BLaER1 treated with 17β-estradiol and CSF1 and Interleukin-3, amounts not matched to agents 10 nM and 100 nM (cell line): ENCODE data around the gene MYL10.

ENCODE experiments used
- H3K27ac ChIP-seq, 11 experiments: shearing (Covaris generic); formaldehyde crosslinking; 2 replicates each; pipeline ENCODE4 v1.8.1; 2022
- H3K27me3 ChIP-seq, 11 experiments: shearing (Covaris generic); formaldehyde crosslinking; 2 replicates each; pipeline ENCODE4 v1.8.1; 2022
- H3K36me3 ChIP-seq, 11 experiments: shearing (Covaris generic); formaldehyde crosslinking; 2 replicates each; pipeline ENCODE4 v1.8.1; 2022
- H3K4me1 ChIP-seq, 10 experiments: shearing (Covaris generic); formaldehyde crosslinking; 2 replicates each; pipeline ENCODE4 v1.8.1; 2022
- H3K4me2 ChIP-seq, 11 experiments: shearing (Covaris generic); formaldehyde crosslinking; 2 replicates each; pipeline ENCODE4 v1.8.1; 2022
- H3K4me3 ChIP-seq, 10 experiments: shearing (Covaris generic); formaldehyde crosslinking; 2 replicates each; pipeline ENCODE4 v1.8.1; 2022
- H3K9ac ChIP-seq, 11 experiments: shearing (Covaris generic); formaldehyde crosslinking; 2 replicates each; pipeline ENCODE4 v1.8.1; 2022
- H3K9me3 ChIP-seq, 11 experiments: shearing (Covaris generic); formaldehyde crosslinking; replicated peaks in 1 of 11; 2 replicates each; pipeline ENCODE4 v1.8.1; 2022
- H4K20me1 ChIP-seq, 11 experiments: shearing (Covaris generic); formaldehyde crosslinking; 2 replicates each; pipeline ENCODE4 v1.8.1; 2022
- Cebpa-rat ChIP-seq, 11 experiments: shearing (Covaris generic); IDR thresholded peaks; 2 replicates each; pipeline ENCODE4 v1.8.1; 2022

MYL10 gene

DNA sequence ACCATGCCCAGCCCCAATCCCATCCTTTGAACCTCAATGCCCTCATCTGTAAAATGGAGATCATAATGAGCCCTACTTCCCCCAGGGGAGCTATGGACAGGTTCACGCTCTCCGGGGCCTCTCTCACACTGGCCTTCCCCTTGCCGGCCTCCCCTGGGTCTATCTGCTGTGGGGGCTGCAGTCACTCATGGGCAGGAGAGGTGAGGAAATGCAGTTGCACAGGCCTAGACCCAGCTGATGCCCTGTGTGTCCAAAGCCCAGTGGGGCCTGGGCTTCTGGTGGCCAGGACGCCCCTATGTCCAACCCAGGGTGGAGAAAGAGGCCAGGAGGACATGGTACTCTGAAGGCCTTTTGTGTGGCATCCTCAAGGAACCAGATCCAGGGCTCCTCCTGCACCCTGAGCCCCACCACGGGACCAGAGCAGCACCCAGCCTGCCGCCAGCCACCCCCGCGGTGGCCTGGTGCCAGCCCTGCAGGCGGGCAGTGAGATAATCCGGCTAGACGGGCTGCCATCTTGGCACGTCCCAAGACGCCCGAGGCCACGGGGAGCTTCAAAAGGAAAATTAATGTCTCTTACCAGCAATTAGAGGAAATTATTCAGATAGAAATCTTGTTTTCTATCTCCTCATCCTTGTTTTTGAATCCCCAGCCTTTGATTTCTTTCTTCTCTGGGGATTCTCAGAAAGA is 39.0 kb downstream of the MYL10 start:
- H3K9ac ChIP-seq = no peak overlapping the region
- no peak overlapping the region for H3K27ac ChIP-seq
- H3K4me1 ChIP-seq = peaks cover 0 to 7% (median 0%) of the 10 kb centered on the region in 10 experiments; a peak in 2 of 20 replicates
- no peaks in the 10 kb centered on the region for H3K27me3 ChIP-seq
- no peaks in the 10 kb centered on the region for H3K9me3 ChIP-seq
- no peak overlapping the region for H3K4me3 ChIP-seq
- no peaks in the 10 kb centered on the region for H4K20me1 ChIP-seq
- H3K4me2 ChIP-seq = no peak overlapping the region
- H3K36me3 ChIP-seq = no peaks in the 10 kb centered on the region
- no peak for TF ChIP-seq Cebpa-rat (IDR thresholded peaks at IDR 0.05)

- Histone ChIP-seq H3K4me2 (no peak overlapping the region), H3K27ac (no peak overlapping the region), H3K27me3 (no peaks in the 10 kb centered on the region), H3K36me3 (no peaks in the 10 kb centered on the region), H4K20me1 (no peaks in the 10 kb centered on the region), H3K4me3 (no peak overlapping the region), H3K9me3 (no peaks in the 10 kb centered on the region), H3K9ac (no peak overlapping the region), H3K4me1 (peaks cover 0 to 7% (median 0%) of the 10 kb centered on the region in 10 experiments; a peak in 2 of 20 replicates)
- TF ChIP-seq Cebpa-rat (IDR thresholded peaks at IDR 0.05) = no peak
Observed at GRCh38 chr7:101589052-101589451, 40.0 kb downstream of the MYL10 start.

GRCh38 chr7:101588131-101588935 is 40.8 kb downstream of the MYL10 start:
- no peak overlapping the region for H3K9ac ChIP-seq
- H3K27me3 ChIP-seq = no peaks in the 10 kb centered on the region
- no peaks in the 10 kb centered on the region for H4K20me1 ChIP-seq
- H3K36me3 ChIP-seq = no peaks in the 10 kb centered on the region
- no peak overlapping the region for H3K4me2 ChIP-seq
- no peak for TF ChIP-seq Cebpa-rat (IDR thresholded peaks at IDR 0.05)
- H3K4me1 ChIP-seq = peaks cover 0 to 7% (median 0%) of the 10 kb centered on the region in 10 experiments; a peak in 2 of 20 replicates
- peaks cover 0 to 5% (median 4%) of the 10 kb centered on the region in 11 experiments; a peak in 17 of 22 replicates for H3K9me3 ChIP-seq
- H3K27ac ChIP-seq = no peak overlapping the region
- no peak overlapping the region for H3K4me3 ChIP-seq

- Histone ChIP-seq H4K20me1 (no peaks in the 10 kb centered on the region), H3K27ac (no peak overlapping the region), H3K9ac (no peak overlapping the region), H3K4me3 (no peak overlapping the region), H3K9me3 (peaks cover 3 to 16% (median 10%) of the 10 kb centered on the region in 11 experiments; a peak in 17 of 22 replicates), H3K4me1 (peaks cover 0 to 7% (median 0%) of the 10 kb centered on the region in 10 experiments; a peak in 2 of 20 replicates), H3K36me3 (no peaks in the 10 kb centered on the region), H3K4me2 (no peak overlapping the region), H3K27me3 (no peaks in the 10 kb centered on the region)
- TF ChIP-seq Cebpa-rat (IDR thresholded peaks at IDR 0.05) = no peak
Observed at GRCh38 chr7:101586906-101587677, 42.0 kb downstream of the MYL10 start.

- Histone ChIP-seq H3K27ac (no peak overlapping the region), H3K9ac (no peak overlapping the region), H3K9me3 (peaks cover 3 to 21% (median 10%) of the 10 kb centered on the region in 11 experiments; a peak in 17 of 22 replicates), H3K4me2 (no peak overlapping the region), H3K36me3 (no peaks in the 10 kb centered on the region), H4K20me1 (no peaks in the 10 kb centered on the region), H3K27me3 (no peaks in the 10 kb centered on the region), H3K4me3 (no peak overlapping the region), H3K4me1 (peaks cover 0 to 7% (median 0%) of the 10 kb centered on the region in 10 experiments; a peak in 2 of 20 replicates)
- no peak for TF ChIP-seq Cebpa-rat (IDR thresholded peaks at IDR 0.05)
Observed at GRCh38 chr7:101586078-101586905, 42.8 kb downstream of the MYL10 start.

GRCh38 chr7:101582971-101583370 is 46.1 kb downstream of the MYL10 start:
- Histone ChIP-seq H4K20me1 (no peaks in the 10 kb centered on the region), H3K27me3 (no peaks in the 10 kb centered on the region), H3K4me3 (no peak overlapping the region), H3K4me1 (peaks cover 0 to 6% (median 0%) of the 10 kb centered on the region in 10 experiments; a peak in 1 of 20 replicates), H3K4me2 (no peak overlapping the region), H3K36me3 (no peaks in the 10 kb centered on the region), H3K27ac (no peak overlapping the region), H3K9ac (no peak overlapping the region), H3K9me3 (peaks cover 6 to 38% (median 18%) of the 10 kb centered on the region in 11 experiments; a peak in 19 of 22 replicates)
- no peak for TF ChIP-seq Cebpa-rat (IDR thresholded peaks at IDR 0.05)

DNA sequence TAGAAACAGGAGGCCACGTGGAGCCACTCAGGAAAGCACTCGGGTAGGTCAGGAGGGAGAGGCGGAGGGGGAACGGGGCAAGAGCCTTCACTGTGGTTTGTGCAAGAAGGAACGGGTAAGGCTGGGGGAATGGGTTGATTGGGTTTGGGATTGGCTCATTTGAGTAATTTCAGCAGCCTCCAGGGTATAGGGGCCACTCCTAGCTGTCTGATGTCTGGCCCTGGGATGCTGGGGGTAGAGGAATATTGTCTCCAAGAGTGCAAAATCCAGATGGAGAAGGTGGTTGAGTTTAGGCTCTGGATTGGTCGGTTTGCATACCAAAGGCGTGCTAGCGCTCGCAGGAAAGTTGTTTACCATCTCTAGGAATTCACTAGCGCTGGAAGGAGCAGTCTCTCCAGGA is 47.2 kb downstream of the MYL10 start:
- TF ChIP-seq Cebpa-rat (IDR thresholded peaks at IDR 0.05) = no peak
- no peaks in the 10 kb centered on the region for H4K20me1 ChIP-seq
- no peak overlapping the region for H3K4me2 ChIP-seq
- H3K36me3 ChIP-seq = no peaks in the 10 kb centered on the region
- H3K9me3 ChIP-seq = peaks cover 11 to 38% (median 23%) of the 10 kb centered on the region in 11 experiments; a peak in 20 of 22 replicates
- no peak overlapping the region for H3K9ac ChIP-seq
- no peaks in the 10 kb centered on the region for H3K27me3 ChIP-seq
- H3K4me3 ChIP-seq = no peak overlapping the region
- H3K27ac ChIP-seq = no peak overlapping the region
- H3K4me1 ChIP-seq = peaks cover 0 to 6% (median 0%) of the 10 kb centered on the region in 10 experiments; a peak in 1 of 20 replicates

GRCh38 chr7:101580596-101580995 is 48.5 kb downstream of the MYL10 start:
- H3K4me2 ChIP-seq = no peak overlapping the region
- H3K27ac ChIP-seq = no peak overlapping the region
- H3K9me3 ChIP-seq = peaks cover 11 to 38% (median 25%) of the 10 kb centered on the region in 11 experiments; a peak in 20 of 22 replicates
- no peaks in the 10 kb centered on the region for H4K20me1 ChIP-seq
- H3K9ac ChIP-seq = no peak overlapping the region
- no peaks in the 10 kb centered on the region for H3K27me3 ChIP-seq
- no peaks in the 10 kb centered on the region for H3K36me3 ChIP-seq
- peaks cover 0 to 9% (median 5%) of the 10 kb centered on the region in 10 experiments; a peak in 15 of 20 replicates for H3K4me1 ChIP-seq
- no peak for TF ChIP-seq Cebpa-rat (IDR thresholded peaks at IDR 0.05)
- no peak overlapping the region for H3K4me3 ChIP-seq
